ENCODE data around the gene ATG7. TPM values are rescaled to one million over a fixed set of nuclear protein-coding genes. Genes with fewer than 3 reads are reported as not detected.

ATG7 gene
- total RNA-seq, 1 experiment from 2014 or later: 36.0 TPM

DNA sequence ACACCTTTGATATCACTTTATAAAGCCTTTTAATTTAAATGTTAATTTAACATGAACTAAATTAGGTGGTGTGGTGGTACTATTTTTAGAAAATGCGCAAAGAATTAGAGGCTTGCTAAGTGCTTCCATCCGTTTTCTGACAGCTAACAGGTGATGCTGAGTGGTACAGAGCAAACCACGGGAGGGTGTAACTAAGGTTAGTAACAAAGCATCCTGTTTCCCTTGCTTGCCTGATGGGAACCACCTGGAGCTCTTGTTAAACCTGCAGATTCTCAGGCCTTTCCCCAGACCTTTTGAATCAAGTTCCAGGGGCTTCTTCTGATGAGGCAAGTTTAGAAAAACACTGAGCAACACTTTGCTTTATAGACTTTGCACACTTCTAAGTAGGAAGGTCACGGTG is 101.0 kb downstream of the ATG7 start:
- intact Hi-C loops (cut with micrococcal nuclease; ENCODE audit: unreplicated experiment) (loop anchor here (10.0 kb wide), 1 partner anchor 432 kb away; no protein-coding TSS in a partner anchor), in situ Hi-C loops (cut with HindIII; ENCODE audit: low pct_unique_long_range_greater_than_20kb, low sequenced_read_pairs) (no loop called here)
- H3K4me3 ChIP-seq (ENCODE audit: low read depth in 2 of 2, low read length in 2 of 2): no peak overlapping the region
- no peaks in the 10 kb centered on the region for H3K36me3 ChIP-seq (ENCODE audit: control insufficient read depth, insufficient read depth, low read length)
- no peak for DNase-seq (ENCODE audit: low read depth, low spot score)
- no peaks in the 10 kb centered on the region for H3K9me3 ChIP-seq (ENCODE audit: control insufficient read depth, insufficient read depth, low read depth, low read length)
- CTCF ChIA-PET: interaction anchor here (0.6 kb wide), 1 partner anchor 276 kb away, joined by 4 read pairs; no protein-coding TSS in a partner anchor
- H3K4me1 ChIP-seq (ENCODE audit: control insufficient read depth, insufficient read depth, low read length): no peaks in the 10 kb centered on the region
- no peak for TF ChIP-seq CTCF (IDR thresholded peaks at IDR 0.05)
- TF ChIP-seq, protein P1, sequence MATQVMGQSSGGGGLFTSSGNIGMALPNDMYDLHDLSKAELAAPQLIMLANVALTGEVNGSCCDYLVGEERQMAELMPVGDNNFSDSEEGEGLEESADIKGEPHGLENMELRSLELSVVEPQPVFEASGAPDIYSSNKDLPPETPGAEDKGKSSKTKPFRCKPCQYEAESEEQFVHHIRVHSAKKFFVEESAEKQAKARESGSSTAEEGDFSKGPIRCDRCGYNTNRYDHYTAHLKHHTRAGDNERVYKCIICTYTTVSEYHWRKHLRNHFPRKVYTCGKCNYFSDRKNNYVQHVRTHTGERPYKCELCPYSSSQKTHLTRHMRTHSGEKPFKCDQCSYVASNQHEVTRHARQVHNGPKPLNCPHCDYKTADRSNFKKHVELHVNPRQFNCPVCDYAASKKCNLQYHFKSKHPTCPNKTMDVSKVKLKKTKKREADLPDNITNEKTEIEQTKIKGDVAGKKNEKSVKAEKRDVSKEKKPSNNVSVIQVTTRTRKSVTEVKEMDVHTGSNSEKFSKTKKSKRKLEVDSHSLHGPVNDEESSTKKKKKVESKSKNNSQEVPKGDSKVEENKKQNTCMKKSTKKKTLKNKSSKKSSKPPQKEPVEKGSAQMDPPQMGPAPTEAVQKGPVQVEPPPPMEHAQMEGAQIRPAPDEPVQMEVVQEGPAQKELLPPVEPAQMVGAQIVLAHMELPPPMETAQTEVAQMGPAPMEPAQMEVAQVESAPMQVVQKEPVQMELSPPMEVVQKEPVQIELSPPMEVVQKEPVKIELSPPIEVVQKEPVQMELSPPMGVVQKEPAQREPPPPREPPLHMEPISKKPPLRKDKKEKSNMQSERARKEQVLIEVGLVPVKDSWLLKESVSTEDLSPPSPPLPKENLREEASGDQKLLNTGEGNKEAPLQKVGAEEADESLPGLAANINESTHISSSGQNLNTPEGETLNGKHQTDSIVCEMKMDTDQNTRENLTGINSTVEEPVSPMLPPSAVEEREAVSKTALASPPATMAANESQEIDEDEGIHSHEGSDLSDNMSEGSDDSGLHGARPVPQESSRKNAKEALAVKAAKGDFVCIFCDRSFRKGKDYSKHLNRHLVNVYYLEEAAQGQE (IDR thresholded peaks at IDR 0.05; ENCODE audit: insufficient read depth in 1 of 2, low read depth in 2 of 2, low read length in 1 of 2): no peak
- TF ChIP-seq POLR2AphosphoS5 (IDR thresholded peaks at IDR 0.05; ENCODE audit: low read depth, low read length): no peak
- no peak for TF ChIP-seq TCF7L2 (IDR thresholded peaks at IDR 0.05; ENCODE audit: low read depth, low read length)
- TF ChIP-seq SIN3A (IDR thresholded peaks at IDR 0.05; ENCODE audit: borderline replicate concordance, insufficient read depth, low read depth, low read length): no peak
- H3K27ac ChIP-seq (ENCODE audit: low read length): no peak overlapping the region
- no peaks in the 10 kb centered on the region for H3K27me3 ChIP-seq (ENCODE audit: control insufficient read depth, insufficient read depth, low read length)
- POLR2A ChIA-PET: no interaction called here
- no peak for ATAC-seq
- BruUV-seq (replicated peaks): no TSS peak

- H3K27me3 ChIP-seq (ENCODE audit: control insufficient read depth, insufficient read depth, low read length): no peaks in the 10 kb centered on the region
- no peak overlapping the region for H3K27ac ChIP-seq (ENCODE audit: low read length)
- BruUV-seq (replicated peaks): no TSS peak
- H3K9me3 ChIP-seq (ENCODE audit: control insufficient read depth, insufficient read depth, low read depth, low read length): no peaks in the 10 kb centered on the region
- DNase-seq (ENCODE audit: low read depth, low spot score): no peak
- H3K36me3 ChIP-seq (ENCODE audit: control insufficient read depth, insufficient read depth, low read length): no peaks in the 10 kb centered on the region
- no peak overlapping the region for H3K4me3 ChIP-seq (ENCODE audit: low read depth in 2 of 2, low read length in 2 of 2)
- POLR2A ChIA-PET: no interaction called here
- intact Hi-C loops (cut with micrococcal nuclease; ENCODE audit: unreplicated experiment): loop anchor here (10.0 kb wide), 1 partner anchor 431 kb away; no protein-coding TSS in a partner anchor
- CTCF ChIA-PET: no interaction called here
- in situ Hi-C loops (cut with HindIII; ENCODE audit: low pct_unique_long_range_greater_than_20kb, low sequenced_read_pairs): no loop called here
- TF ChIP-seq TCF7L2 (IDR thresholded peaks at IDR 0.05; ENCODE audit: low read depth, low read length) (no peak), CTCF (IDR thresholded peaks at IDR 0.05) (no peak), SIN3A (IDR thresholded peaks at IDR 0.05; ENCODE audit: borderline replicate concordance, insufficient read depth, low read depth, low read length) (no peak), POLR2AphosphoS5 (IDR thresholded peaks at IDR 0.05; ENCODE audit: low read depth, low read length) (no peak)
- TF ChIP-seq, protein P1 (IDR thresholded peaks at IDR 0.05; ENCODE audit: insufficient read depth in 1 of 2, low read depth in 2 of 2, low read length in 1 of 2): no peak
- H3K4me1 ChIP-seq (ENCODE audit: control insufficient read depth, insufficient read depth, low read length): no peaks in the 10 kb centered on the region
- ATAC-seq: no peak
Observed at GRCh38 chr3:11373654-11374053, 101.5 kb downstream of the ATG7 start.
